K562 (cell line): Measurements from ENCODE around the gene CDKL5. TPM values are rescaled to one million over a fixed set of nuclear protein-coding genes. Genes with fewer than 3 reads are reported as not detected.

Source experiments
- CEBPZ ChIP-seq: fragments of 150-350 bp; IDR thresholded peaks from 2 replicates; pipeline ENCODE4 v1.6.1; 2014; ENCODE audit warnings: low read depth, mild to moderate bottlenecking, low read length, borderline replicate concordance
- CHD7 ChIP-seq: fragments of 200-600 bp; sonication (generic); IDR thresholded peaks from one replicate; pipeline ENCODE4 v1.6.1; 2012; ENCODE audit warnings: mild to moderate bottlenecking, low read depth, low read length, inconsistent platforms
- WHSC1 ChIP-seq: IDR thresholded peaks from one replicate; pipeline ENCODE4 v1.6.1; 2012; ENCODE audit warnings: low read length, control low read depth, inconsistent platforms
- YBX1 ChIP-seq: fragments of 450-650 bp; IDR thresholded peaks from 2 replicates; pipeline ENCODE4 v1.7.1; 2016; ENCODE audit warnings: mild to moderate bottlenecking
- polyA plus RNA-seq, 8 experiments: library from polyadenylated mRNA; depleted of rRNA in 4 of 8; stranded (reverse) in 5 of 8; unstranded in 3 of 8; fragments of >200 nt; fragmentation: Nextera tagmentation in 2 of 8; fragmentation: Illumina TruSeq in 1 of 8; extraction: Ambion mirVana in 2 of 8; extraction: Trizol in 1 of 8; gene quantifications; 2 replicates each; pipeline versions ENCODE4 v1.2.1 to v1.2.3, GENCODE V29; 2011 to 2014; ENCODE audit warnings: inconsistent platforms in 1 of 8, missing spikeins in 1 of 8
- total RNA-seq, 7 experiments: library from RNA; depleted of rRNA in 6 of 7; stranded (reverse); fragments of >200 nt in 6 of 7; fragmentation: Illumina TruSeq in 2 of 7; extraction: Trizol in 2 of 7; gene quantifications; 2 replicates each; pipeline versions ENCODE4 v1.2.1 to v1.2.3, GENCODE V29; 2011 to 2021; ENCODE audit warnings: low replicate concordance in 1 of 7

The CDKL5 gene
- total and polyA plus RNA-seq, 9 of the 15 experiments (the other 6 are each of a cell fraction or from before 2014, with no cell fraction given): under 0.01 to 0.21 (median 0.04) TPM

- TF ChIP-seq CHD7: no peak
- TF ChIP-seq YBX1: no peak
- TF ChIP-seq WHSC1: no peak
- no peak for TF ChIP-seq CEBPZ
Measured at GRCh38 chrX:18617407-18617750, 192.0 kb downstream of the CDKL5 start (continued).
